Measurements from ENCODE around the gene ZBTB11.
"Not testable (repeated sequence)": the region's sequence is repeated elsewhere in the genome, so short reads cannot be mapped to it uniquely, and the experiment has no call there.

The ZBTB11 gene

DNA sequence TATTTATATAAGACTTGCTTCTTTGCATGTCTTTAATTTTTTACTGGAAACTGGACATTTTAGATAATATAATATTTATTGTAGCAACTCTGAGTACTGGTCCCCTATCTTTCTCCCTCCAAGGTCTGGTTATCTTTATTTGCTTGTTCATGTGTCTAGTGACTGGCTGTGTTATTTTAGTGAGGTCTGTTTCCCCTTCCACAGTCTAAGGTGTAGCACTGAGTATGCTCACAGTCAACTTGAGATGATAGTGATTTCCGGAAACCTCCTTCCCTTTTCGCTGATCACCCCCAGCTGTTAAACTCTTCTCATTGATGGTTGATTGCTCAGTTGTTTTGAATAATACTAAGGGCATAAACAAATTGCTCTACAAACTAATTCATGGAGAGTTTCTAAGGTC lies 65.9 kb downstream of the ZBTB11 start:
- H3K4me3 ChIP-seq (ENCODE audit: low read length) = no peak overlapping the region
- no peak for DNase-seq (ENCODE audit: low read depth)

DNA sequence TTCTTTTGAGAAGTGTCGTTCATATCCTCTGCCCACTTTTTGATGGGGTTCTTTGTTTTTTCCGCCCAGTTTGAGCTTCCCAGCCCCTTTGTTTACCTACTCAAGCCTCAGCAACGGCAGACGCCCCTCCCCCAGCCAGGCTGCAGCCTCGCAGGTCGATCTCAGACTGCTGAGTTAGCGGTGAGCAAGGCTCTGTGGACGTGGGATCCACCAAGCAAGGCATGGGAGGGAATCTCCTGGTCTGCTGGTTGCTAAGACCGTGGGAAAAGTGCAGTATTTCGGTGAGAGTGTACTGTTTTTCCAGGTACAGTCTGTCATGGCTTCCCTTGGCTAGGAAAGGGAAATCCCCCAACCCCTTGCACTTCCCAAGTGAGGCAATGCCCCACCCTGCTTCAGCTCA lies 71.5 kb downstream of the ZBTB11 start:
- not testable (repeated sequence) for DNase-seq (ENCODE audit: low read depth); H3K4me3 ChIP-seq (ENCODE audit: low read length)

More for the DNA sequence above, 65.9 kb downstream of the ZBTB11 start:
- TF ChIP-seq, protein P1, sequence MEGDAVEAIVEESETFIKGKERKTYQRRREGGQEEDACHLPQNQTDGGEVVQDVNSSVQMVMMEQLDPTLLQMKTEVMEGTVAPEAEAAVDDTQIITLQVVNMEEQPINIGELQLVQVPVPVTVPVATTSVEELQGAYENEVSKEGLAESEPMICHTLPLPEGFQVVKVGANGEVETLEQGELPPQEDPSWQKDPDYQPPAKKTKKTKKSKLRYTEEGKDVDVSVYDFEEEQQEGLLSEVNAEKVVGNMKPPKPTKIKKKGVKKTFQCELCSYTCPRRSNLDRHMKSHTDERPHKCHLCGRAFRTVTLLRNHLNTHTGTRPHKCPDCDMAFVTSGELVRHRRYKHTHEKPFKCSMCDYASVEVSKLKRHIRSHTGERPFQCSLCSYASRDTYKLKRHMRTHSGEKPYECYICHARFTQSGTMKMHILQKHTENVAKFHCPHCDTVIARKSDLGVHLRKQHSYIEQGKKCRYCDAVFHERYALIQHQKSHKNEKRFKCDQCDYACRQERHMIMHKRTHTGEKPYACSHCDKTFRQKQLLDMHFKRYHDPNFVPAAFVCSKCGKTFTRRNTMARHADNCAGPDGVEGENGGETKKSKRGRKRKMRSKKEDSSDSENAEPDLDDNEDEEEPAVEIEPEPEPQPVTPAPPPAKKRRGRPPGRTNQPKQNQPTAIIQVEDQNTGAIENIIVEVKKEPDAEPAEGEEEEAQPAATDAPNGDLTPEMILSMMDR (conservative IDR thresholded peaks at IDR 0.05; ENCODE audit: low read length) = no peak

DNA sequence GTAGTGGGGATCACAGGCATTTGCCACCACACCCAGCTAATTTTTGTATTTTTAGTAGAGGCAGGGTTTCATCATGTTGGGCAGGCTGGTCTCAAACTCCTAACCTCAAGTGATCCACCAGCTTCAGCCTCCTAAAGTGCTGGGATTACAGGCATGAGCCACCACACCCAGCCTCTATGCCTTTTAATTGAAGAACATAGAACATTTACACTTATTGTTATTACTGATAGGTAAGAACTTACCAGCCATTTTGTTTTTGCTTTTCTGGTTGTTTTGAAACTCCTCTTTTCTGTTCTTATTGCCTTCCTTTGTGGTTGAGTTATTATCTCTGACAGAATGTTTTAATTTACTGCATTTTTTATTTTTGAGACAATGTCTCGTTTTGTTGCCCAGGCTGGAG lies 73.7 kb downstream of the ZBTB11 start:
- TF ChIP-seq, protein P1 (conservative IDR thresholded peaks at IDR 0.05; ENCODE audit: low read length) = no peak
- no peak for DNase-seq (ENCODE audit: low read depth)
- H3K4me3 ChIP-seq (ENCODE audit: low read length) = no peak overlapping the region

DNA sequence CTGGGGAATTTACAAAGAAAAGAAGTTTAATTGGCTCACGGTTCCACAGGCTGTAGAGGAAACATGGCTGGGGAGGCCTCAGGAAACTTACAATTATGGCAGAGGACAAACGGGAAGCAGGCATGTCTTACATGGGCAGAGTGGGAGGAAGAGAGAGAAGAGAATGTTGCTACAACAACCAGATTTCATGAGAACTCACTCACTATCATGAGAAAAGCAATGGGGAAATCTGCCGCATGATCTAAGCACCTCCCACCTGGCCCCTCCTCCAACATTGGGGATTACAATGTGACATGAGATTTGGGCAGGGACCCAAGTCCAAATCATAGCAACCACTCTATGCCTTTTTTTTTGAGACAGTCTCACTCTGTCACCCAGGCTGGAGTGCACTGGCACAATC lies 74.2 kb downstream of the ZBTB11 start:
- no peak overlapping the region for H3K4me3 ChIP-seq (ENCODE audit: low read length)
- TF ChIP-seq, protein P1 (conservative IDR thresholded peaks at IDR 0.05; ENCODE audit: low read length) = no peak
- no peak for DNase-seq (ENCODE audit: low read depth)

Data from AG10803 (cell line).